ENCODE data around the gene PNLDC1. TPM values are rescaled to one million over a fixed set of nuclear protein-coding genes. Genes with fewer than 3 reads are reported as not detected.
A peak's percentile ranks its signal among the peaks of the same experiment; 100 is the strongest.

The PNLDC1 gene
- total and polyA plus RNA-seq, 4 donors, result 0.08 to 3.1 (median 0.58) TPM; not detected in 1

DNA sequence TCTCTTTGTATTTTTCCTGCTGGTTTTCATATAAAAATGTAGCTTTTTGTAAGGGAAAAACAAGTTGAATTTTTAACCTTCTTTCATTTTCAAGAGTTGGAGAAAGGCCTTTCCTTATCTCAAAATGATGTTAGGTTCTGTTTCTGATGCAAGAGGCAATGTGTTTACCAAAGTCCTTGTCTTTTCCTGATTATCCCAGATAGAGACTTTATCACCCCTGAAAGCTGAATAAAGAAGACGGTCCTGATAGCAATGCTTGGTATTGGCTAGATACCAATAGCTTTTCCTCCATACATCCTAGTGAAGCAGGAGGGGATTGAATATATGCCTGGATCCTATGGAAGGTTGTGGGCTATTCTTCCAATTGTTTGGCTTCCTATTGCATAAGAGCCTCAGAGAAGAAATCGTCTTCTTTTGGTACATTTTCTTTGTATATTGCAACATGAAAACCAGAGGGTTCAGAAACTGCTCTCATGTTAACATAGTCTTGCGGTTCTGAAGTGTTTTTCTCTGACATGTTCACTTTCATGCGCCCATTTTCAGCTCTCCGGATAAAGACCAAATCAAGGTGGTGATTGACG, 5.5 kb downstream of the PNLDC1 start:
- peak; percentile 4 to 23 for TF ChIP-seq HNF4A (conservative IDR thresholded peaks at IDR 0.05)
- TF ChIP-seq YY1 (IDR thresholded peaks at IDR 0.05), result no peak
- no peak overlapping the region for H3K27ac ChIP-seq (ENCODE audit: low read depth in 1 of 2, low read length in 2 of 2)

DNA sequence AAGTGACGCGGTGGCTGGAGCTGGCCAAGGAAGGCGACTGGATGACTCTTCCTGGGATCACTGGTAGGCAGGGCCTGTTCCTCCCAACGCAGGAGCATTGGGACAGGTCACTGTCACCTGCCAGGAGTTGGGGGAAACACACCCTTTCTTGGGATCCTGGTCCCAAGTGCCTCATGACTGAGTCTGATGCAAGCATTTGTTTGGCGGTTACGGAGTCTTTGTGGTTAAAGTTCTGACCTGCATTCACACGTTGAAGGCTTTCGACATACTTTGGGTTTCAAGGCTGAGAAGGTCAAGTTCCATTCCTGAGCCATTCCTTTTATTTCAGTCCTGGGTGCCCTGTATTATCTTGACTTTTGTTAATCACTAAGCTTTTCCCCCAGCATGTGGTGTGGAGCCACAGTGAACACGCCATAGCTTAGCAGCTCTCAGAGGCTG, 6.0 kb downstream of the PNLDC1 start:
- Histone ChIP-seq H3K4me1 (ENCODE audit: control insufficient read depth in 4 of 4, insufficient read depth in 4 of 4, low read length in 3 of 4) (no peaks in the 10 kb centered on the region), H3K4me3 (ENCODE audit: low read depth in 1 of 3, low read length in 3 of 3) (no peak overlapping the region), H3K9ac (ENCODE audit: low read depth in 1 of 2, low read length in 2 of 2) (no peak overlapping the region), H3K9me3 (ENCODE audit: control insufficient read depth in 4 of 4, low read length in 3 of 4) (no peaks in the 10 kb centered on the region), H3K36me3 (ENCODE audit: control insufficient read depth in 4 of 4, insufficient read depth in 3 of 4, low read depth in 1 of 4, low read length in 3 of 4) (no peaks in the 10 kb centered on the region), H3K27me3 (ENCODE audit: control insufficient read depth in 4 of 4, insufficient read depth in 4 of 4, low read length in 3 of 4) (no peaks in the 10 kb centered on the region), H3K27ac (ENCODE audit: low read depth in 1 of 2, low read length in 2 of 2) (no peak overlapping the region)
- TF ChIP-seq HNF4A (conservative IDR thresholded peaks at IDR 0.05) (no peak), NR2F2 (IDR thresholded peaks at IDR 0.05) (no peak), JUND (IDR thresholded peaks at IDR 0.05) (no peak), FOXA1 (IDR thresholded peaks at IDR 0.05) (no peak), GABPA (IDR thresholded peaks at IDR 0.05 in 1 of 2, conservative IDR thresholded peaks at IDR 0.05 in 1 of 2) (no peak), HNF4G (IDR thresholded peaks at IDR 0.05) (no peak), EGR1 (IDR thresholded peaks at IDR 0.05; ENCODE audit: low read depth in 2 of 2) (no peak), FOXA2 (IDR thresholded peaks at IDR 0.05) (no peak)
- TF ChIP-seq, protein P1, sequence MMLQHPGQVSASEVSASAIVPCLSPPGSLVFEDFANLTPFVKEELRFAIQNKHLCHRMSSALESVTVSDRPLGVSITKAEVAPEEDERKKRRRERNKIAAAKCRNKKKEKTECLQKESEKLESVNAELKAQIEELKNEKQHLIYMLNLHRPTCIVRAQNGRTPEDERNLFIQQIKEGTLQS (IDR thresholded peaks at IDR 0.05), result no peak
- DNase-seq (ENCODE audit: low spot score), result no peak
- WGBS, result 84% methylated on average over 9 of the region's 9 CpGs

More for the DNA sequence above, 5.5 kb downstream of the PNLDC1 start:
- no peak for DNase-seq (ENCODE audit: low spot score)
- WGBS, result 81% methylated on average over 6 of the region's 6 CpGs
- H3K9ac ChIP-seq (ENCODE audit: low read depth in 1 of 2, low read length in 2 of 2), result no peak overlapping the region
- H3K36me3 ChIP-seq (ENCODE audit: control insufficient read depth in 4 of 4, insufficient read depth in 3 of 4, low read depth in 1 of 4, low read length in 3 of 4), result no peaks in the 10 kb centered on the region
- no peaks in the 10 kb centered on the region for H3K9me3 ChIP-seq (ENCODE audit: control insufficient read depth in 4 of 4, low read length in 3 of 4)
- H3K27me3 ChIP-seq (ENCODE audit: control insufficient read depth in 4 of 4, insufficient read depth in 4 of 4, low read length in 3 of 4), result no peaks in the 10 kb centered on the region
- no peak overlapping the region for H3K4me3 ChIP-seq (ENCODE audit: low read depth in 1 of 3, low read length in 3 of 3)
- H3K4me1 ChIP-seq (ENCODE audit: control insufficient read depth in 4 of 4, insufficient read depth in 4 of 4, low read length in 3 of 4), result no peaks in the 10 kb centered on the region

DNA sequence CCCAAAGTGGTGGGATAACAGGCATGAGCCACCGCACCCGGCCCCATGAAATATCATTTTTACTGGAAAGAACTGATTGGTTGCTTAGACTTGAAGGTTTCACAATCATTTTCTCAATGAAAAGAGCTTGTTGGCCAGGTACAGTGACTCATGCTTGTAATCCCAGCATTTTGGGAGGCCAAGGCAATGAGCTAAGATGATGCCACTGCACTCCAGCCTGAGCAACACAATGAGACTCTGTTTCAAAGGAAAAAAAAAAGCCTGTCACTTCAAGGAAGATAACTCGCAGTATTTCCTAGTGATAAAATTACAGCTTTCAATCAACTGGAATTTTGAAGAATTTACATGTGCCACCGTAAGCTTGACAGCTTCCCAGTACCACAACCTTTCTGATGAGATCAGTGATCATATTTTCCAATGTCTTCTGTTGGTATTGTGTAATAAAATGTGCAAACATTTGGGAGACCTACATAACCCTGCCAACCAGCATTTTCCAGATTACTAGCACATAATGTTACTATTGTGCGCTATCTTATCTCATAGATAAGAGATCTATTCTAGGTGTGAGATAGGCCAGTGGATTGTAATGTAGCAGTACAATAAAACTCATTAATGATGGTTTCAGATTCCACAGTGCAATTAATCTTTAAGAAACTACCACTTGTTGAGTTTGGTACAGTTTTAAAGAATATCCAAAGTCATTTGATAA, 7.2 kb downstream of the PNLDC1 start:
- Histone ChIP-seq H3K27me3 (ENCODE audit: control insufficient read depth in 4 of 4, insufficient read depth in 4 of 4, low read length in 3 of 4) (no peaks in the 10 kb centered on the region), H3K27ac (ENCODE audit: low read depth in 1 of 2, low read length in 2 of 2) (no peak overlapping the region), H3K9me3 (ENCODE audit: control insufficient read depth in 4 of 4, low read length in 3 of 4) (no peaks in the 10 kb centered on the region), H3K36me3 (ENCODE audit: control insufficient read depth in 4 of 4, insufficient read depth in 3 of 4, low read depth in 1 of 4, low read length in 3 of 4) (no peaks in the 10 kb centered on the region), H3K9ac (ENCODE audit: low read depth in 1 of 2, low read length in 2 of 2) (no peak overlapping the region), H3K4me3 (ENCODE audit: low read depth in 1 of 3, low read length in 3 of 3) (no peak overlapping the region), H3K4me1 (ENCODE audit: control insufficient read depth in 4 of 4, insufficient read depth in 4 of 4, low read length in 3 of 4) (no peaks in the 10 kb centered on the region)
- 74% methylated on average over 5 of the region's 5 CpGs for WGBS
- TF ChIP-seq TAF1 (conservative IDR thresholded peaks at IDR 0.05) (no peak), HNF4G (IDR thresholded peaks at IDR 0.05) (no peak), NR2F2 (IDR thresholded peaks at IDR 0.05) (no peak), GABPA (IDR thresholded peaks at IDR 0.05 in 1 of 2, conservative IDR thresholded peaks at IDR 0.05 in 1 of 2) (no peak), FOXA1 (IDR thresholded peaks at IDR 0.05) (no peak), HNF4A (conservative IDR thresholded peaks at IDR 0.05) (peak; percentile 9 to 21), SP1 (IDR thresholded peaks at IDR 0.05) (peak; percentile 48), EGR1 (IDR thresholded peaks at IDR 0.05; ENCODE audit: low read depth in 2 of 2) (no peak), RAD21 (IDR thresholded peaks at IDR 0.05) (no peak), FOXA2 (IDR thresholded peaks at IDR 0.05) (no peak), JUND (IDR thresholded peaks at IDR 0.05) (peak; percentile 54 to 66), RXRA (IDR thresholded peaks at IDR 0.05) (no peak)
- TF ChIP-seq, protein P2, sequence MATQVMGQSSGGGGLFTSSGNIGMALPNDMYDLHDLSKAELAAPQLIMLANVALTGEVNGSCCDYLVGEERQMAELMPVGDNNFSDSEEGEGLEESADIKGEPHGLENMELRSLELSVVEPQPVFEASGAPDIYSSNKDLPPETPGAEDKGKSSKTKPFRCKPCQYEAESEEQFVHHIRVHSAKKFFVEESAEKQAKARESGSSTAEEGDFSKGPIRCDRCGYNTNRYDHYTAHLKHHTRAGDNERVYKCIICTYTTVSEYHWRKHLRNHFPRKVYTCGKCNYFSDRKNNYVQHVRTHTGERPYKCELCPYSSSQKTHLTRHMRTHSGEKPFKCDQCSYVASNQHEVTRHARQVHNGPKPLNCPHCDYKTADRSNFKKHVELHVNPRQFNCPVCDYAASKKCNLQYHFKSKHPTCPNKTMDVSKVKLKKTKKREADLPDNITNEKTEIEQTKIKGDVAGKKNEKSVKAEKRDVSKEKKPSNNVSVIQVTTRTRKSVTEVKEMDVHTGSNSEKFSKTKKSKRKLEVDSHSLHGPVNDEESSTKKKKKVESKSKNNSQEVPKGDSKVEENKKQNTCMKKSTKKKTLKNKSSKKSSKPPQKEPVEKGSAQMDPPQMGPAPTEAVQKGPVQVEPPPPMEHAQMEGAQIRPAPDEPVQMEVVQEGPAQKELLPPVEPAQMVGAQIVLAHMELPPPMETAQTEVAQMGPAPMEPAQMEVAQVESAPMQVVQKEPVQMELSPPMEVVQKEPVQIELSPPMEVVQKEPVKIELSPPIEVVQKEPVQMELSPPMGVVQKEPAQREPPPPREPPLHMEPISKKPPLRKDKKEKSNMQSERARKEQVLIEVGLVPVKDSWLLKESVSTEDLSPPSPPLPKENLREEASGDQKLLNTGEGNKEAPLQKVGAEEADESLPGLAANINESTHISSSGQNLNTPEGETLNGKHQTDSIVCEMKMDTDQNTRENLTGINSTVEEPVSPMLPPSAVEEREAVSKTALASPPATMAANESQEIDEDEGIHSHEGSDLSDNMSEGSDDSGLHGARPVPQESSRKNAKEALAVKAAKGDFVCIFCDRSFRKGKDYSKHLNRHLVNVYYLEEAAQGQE (IDR thresholded peaks at IDR 0.05), result no peak
- TF ChIP-seq, protein P3, sequence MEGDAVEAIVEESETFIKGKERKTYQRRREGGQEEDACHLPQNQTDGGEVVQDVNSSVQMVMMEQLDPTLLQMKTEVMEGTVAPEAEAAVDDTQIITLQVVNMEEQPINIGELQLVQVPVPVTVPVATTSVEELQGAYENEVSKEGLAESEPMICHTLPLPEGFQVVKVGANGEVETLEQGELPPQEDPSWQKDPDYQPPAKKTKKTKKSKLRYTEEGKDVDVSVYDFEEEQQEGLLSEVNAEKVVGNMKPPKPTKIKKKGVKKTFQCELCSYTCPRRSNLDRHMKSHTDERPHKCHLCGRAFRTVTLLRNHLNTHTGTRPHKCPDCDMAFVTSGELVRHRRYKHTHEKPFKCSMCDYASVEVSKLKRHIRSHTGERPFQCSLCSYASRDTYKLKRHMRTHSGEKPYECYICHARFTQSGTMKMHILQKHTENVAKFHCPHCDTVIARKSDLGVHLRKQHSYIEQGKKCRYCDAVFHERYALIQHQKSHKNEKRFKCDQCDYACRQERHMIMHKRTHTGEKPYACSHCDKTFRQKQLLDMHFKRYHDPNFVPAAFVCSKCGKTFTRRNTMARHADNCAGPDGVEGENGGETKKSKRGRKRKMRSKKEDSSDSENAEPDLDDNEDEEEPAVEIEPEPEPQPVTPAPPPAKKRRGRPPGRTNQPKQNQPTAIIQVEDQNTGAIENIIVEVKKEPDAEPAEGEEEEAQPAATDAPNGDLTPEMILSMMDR (IDR thresholded peaks at IDR 0.05; ENCODE audit: low read depth, low read length, missing input control), result no peak
- TF ChIP-seq, protein P4, sequence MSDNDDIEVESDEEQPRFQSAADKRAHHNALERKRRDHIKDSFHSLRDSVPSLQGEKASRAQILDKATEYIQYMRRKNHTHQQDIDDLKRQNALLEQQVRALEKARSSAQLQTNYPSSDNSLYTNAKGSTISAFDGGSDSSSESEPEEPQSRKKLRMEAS (IDR thresholded peaks at IDR 0.05), result no peak
- TF ChIP-seq, protein P5, sequence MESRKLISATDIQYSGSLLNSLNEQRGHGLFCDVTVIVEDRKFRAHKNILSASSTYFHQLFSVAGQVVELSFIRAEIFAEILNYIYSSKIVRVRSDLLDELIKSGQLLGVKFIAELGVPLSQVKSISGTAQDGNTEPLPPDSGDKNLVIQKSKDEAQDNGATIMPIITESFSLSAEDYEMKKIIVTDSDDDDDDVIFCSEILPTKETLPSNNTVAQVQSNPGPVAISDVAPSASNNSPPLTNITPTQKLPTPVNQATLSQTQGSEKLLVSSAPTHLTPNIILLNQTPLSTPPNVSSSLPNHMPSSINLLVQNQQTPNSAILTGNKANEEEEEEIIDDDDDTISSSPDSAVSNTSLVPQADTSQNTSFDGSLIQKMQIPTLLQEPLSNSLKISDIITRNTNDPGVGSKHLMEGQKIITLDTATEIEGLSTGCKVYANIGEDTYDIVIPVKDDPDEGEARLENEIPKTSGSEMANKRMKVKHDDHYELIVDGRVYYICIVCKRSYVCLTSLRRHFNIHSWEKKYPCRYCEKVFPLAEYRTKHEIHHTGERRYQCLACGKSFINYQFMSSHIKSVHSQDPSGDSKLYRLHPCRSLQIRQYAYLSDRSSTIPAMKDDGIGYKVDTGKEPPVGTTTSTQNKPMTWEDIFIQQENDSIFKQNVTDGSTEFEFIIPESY (IDR thresholded peaks at IDR 0.05), result no peak
- TF ChIP-seq, protein P1 (IDR thresholded peaks at IDR 0.05), result no peak
- DNase-seq (ENCODE audit: low spot score), result no peak

All from liver (tissue), 9 donors.